ENCODE data around the gene KIF25.
A peak's percentile ranks its signal among the peaks of the same experiment; 100 is the strongest.

Gene KIF25

GRCh38 chr6:168017629-168018028, 20.2 kb downstream of the KIF25 start:
- no peak for DNase-seq (ENCODE audit: low spot score)

GRCh38 chr6:168018664-168019063, 21.2 kb downstream of the KIF25 start:
- no peak for DNase-seq (ENCODE audit: low spot score)

GRCh38 chr6:168020242-168020641, 22.8 kb downstream of the KIF25 start:
- no peak for DNase-seq (ENCODE audit: low spot score)

GRCh38 chr6:168021581-168021980, 24.1 kb downstream of the KIF25 start:
- DNase-seq (ENCODE audit: low spot score) = no peak

GRCh38 chr6:168022488-168023321, 25.2 kb downstream of the KIF25 start:
- no peak for DNase-seq (ENCODE audit: low spot score)

- DNase-seq (ENCODE audit: low spot score) = no peak
Measured at GRCh38 chr6:168024951-168025510, 27.6 kb downstream of the KIF25 start.

GRCh38 chr6:168025831-168026710, 28.6 kb downstream of the KIF25 start:
- DNase-seq (ENCODE audit: low spot score) = no peak

GRCh38 chr6:168026925-168027324, 29.5 kb downstream of the KIF25 start:
- no peak for DNase-seq (ENCODE audit: low spot score)

GRCh38 chr6:168027521-168027920, 30.1 kb downstream of the KIF25 start:
- DNase-seq (ENCODE audit: low spot score) = no peak

- DNase-seq (ENCODE audit: low spot score) = no peak
Measured at GRCh38 chr6:168028181-168028580, 30.7 kb downstream of the KIF25 start.

GRCh38 chr6:168029459-168030217, 32.2 kb downstream of the KIF25 start:
- peak; percentile 42 for DNase-seq (ENCODE audit: low spot score)

- DNase-seq (ENCODE audit: low spot score) = no peak
Measured at GRCh38 chr6:168030218-168030746, 32.8 kb downstream of the KIF25 start.

GRCh38 chr6:168030908-168031307, 33.4 kb downstream of the KIF25 start:
- no peak for DNase-seq (ENCODE audit: low spot score)

- no peak for DNase-seq (ENCODE audit: low spot score)
Measured at GRCh38 chr6:168031411-168031971, 34.0 kb downstream of the KIF25 start.

- DNase-seq (ENCODE audit: low spot score) = peak; percentile 83
Measured at GRCh38 chr6:168032005-168032760, 34.7 kb downstream of the KIF25 start.

- no peak for DNase-seq (ENCODE audit: low spot score)
Measured at GRCh38 chr6:168033791-168034190, 36.3 kb downstream of the KIF25 start.

- DNase-seq (ENCODE audit: low spot score) = no peak
Measured at GRCh38 chr6:168034537-168034936, 37.1 kb downstream of the KIF25 start.

- peak; percentile 73 for DNase-seq (ENCODE audit: low spot score)
Measured at GRCh38 chr6:168035098-168035660, 37.7 kb downstream of the KIF25 start.

GRCh38 chr6:168035661-168036545, 38.4 kb downstream of the KIF25 start:
- peak; percentile 28 for DNase-seq (ENCODE audit: low spot score)
